Activated CD8-positive, alpha-beta T cell treated with anti-CD3 and anti-CD28 coated beads for 36 hours (primary cell): ENCODE results near the gene C1QBP. TPM values are rescaled to one million over a fixed set of nuclear protein-coding genes. Genes with fewer than 3 reads are reported as not detected.
"Not testable (repeated sequence)": the region's sequence is repeated elsewhere in the genome, so short reads cannot be mapped to it uniquely, and the experiment has no call there.

Source experiments
- ATAC-seq: fragments of 200-7000 bp; cut with Tn5 transposase; one replicate; pipeline ENCODE4 v1.10.0; 2021; ENCODE audit warnings: mild to moderate bottlenecking, moderate library complexity
- CTCF ChIA-PET: fragments of 350-600 bp; sonication (Branson Sonifier 250); formaldehyde crosslinking; loops from one replicate; lab custom pipeline; 2021; ENCODE audit warnings: antibody characterized with exemption; lab: Charles Lee
- POLR2A ChIA-PET: fragments of 350-600 bp; sonication (Branson Sonifier 250); formaldehyde crosslinking; loops from one replicate; lab custom pipeline; 2021; ENCODE audit warnings: antibody characterized with exemption; lab: Charles Lee
- DNase-seq: peaks from one replicate; pipeline ENCODE4 v3.0.0-alpha.2; 2020
- H3K27ac Mint-ChIP-seq: one replicate; pipeline ENCODE4 v1.8.0; 2021; ENCODE audit warnings: mild to moderate bottlenecking, mixed read lengths
- H3K27me3 Mint-ChIP-seq: one replicate; pipeline ENCODE4 v1.8.0; 2021; ENCODE audit warnings: mixed read lengths
- H3K36me3 Mint-ChIP-seq: one replicate; pipeline ENCODE4 v1.8.0; 2021; ENCODE audit warnings: low read depth, mixed read lengths
- H3K4me1 Mint-ChIP-seq: one replicate; pipeline ENCODE4 v1.8.0; 2021; ENCODE audit warnings: low read depth, mixed read lengths
- H3K4me3 Mint-ChIP-seq: one replicate; pipeline ENCODE4 v1.8.0; 2021; ENCODE audit warnings: mild to moderate bottlenecking, moderate library complexity, mixed read lengths
- H3K9me3 Mint-ChIP-seq: one replicate; pipeline ENCODE4 v1.8.0; 2021; ENCODE audit warnings: mixed read lengths
- CTCF ChIP-seq: fragments of 200-600 bp; IDR thresholded peaks from one replicate; pipeline ENCODE4 v1.8.0; 2022; ENCODE audit warnings: antibody characterized with exemption, mild to moderate bottlenecking
- intact Hi-C: fragments of 100-400 bp; cut with micrococcal nuclease; formaldehyde crosslinking; loops from one replicate; pipeline ENCODE4 v1.10.0; 2022
- total RNA-seq, 2 experiments: library from RNA; stranded (reverse); gene quantifications; one replicate each; pipeline ENCODE4 v1.2.3, GENCODE V29; 2021

C1QBP gene
- total RNA-seq, 2 experiments from 2014 or later, result 463 to 470 TPM

GRCh38 chr17:5434984-5435383 lies 4.0 kb downstream of the C1QBP start:
- TF ChIP-seq CTCF, result no peak
- no peak for ATAC-seq
- peak overlapping the region; percentile 26 for H3K4me3 Mint-ChIP-seq
- peaks cover 71% of the 10 kb centered on the region for H3K36me3 Mint-ChIP-seq
- peak overlapping the region; percentile 69 for H3K27ac Mint-ChIP-seq
- no peaks in the 10 kb centered on the region for H3K27me3 Mint-ChIP-seq
- H3K4me1 Mint-ChIP-seq, result peaks cover 38% of the 10 kb centered on the region
- no peak for DNase-seq
- CTCF ChIA-PET, result no interaction called here
- POLR2A ChIA-PET, result interaction anchor here (0.8 to 1.3 kb wide), 4 partner anchors 10 to 29 kb away, joined by 3 to 7 read pairs (median 3); no protein-coding TSS in a partner anchor
- no peaks in the 10 kb centered on the region for H3K9me3 Mint-ChIP-seq
- intact Hi-C loops, result no loop called here

GRCh38 chr17:5431949-5432556 lies 6.9 kb downstream of the C1QBP start:
- Mint-ChIP-seq H3K27ac (peak overlapping the region; percentile 75), H3K36me3 (peaks cover 64% of the 10 kb centered on the region), H3K9me3 (no peaks in the 10 kb centered on the region), H3K4me3 (no peak overlapping the region), H3K4me1 (peaks cover 26% of the 10 kb centered on the region), H3K27me3 (no peaks in the 10 kb centered on the region)
- no peak for ATAC-seq
- POLR2A ChIA-PET, result interaction anchor here (1.1 to 2.2 kb wide), 5 partner anchors 9 to 55 kb away, joined by 3 to 7 read pairs (median 5); partner anchors contain the start of genes NUP88 and RPAIN
- DNase-seq, result no peak
- CTCF ChIA-PET, result interaction anchor here (0.7 to 1.4 kb wide), 2 partner anchors 9 kb away, joined by 3 to 6 read pairs; no protein-coding TSS in a partner anchor
- no peak for TF ChIP-seq CTCF
- intact Hi-C loops, result no loop called here

GRCh38 chr17:5431234-5431633 lies 7.7 kb downstream of the C1QBP start:
- CTCF ChIA-PET, result interaction anchor here (7.7 kb wide), 1 partner anchor 8 kb away, joined by 68 read pairs; the partner anchor contains the start of gene C1QBP
- H3K9me3 Mint-ChIP-seq, ATAC-seq, intact Hi-C loops, H3K27me3 Mint-ChIP-seq, DNase-seq, H3K4me3 Mint-ChIP-seq: not testable (repeated sequence)
- Mint-ChIP-seq H3K27ac (peak overlapping the region; percentile 75), H3K36me3 (peaks cover 57% of the 10 kb centered on the region), H3K4me1 (peaks cover 20% of the 10 kb centered on the region)
- POLR2A ChIA-PET, result interaction anchor here (0.8 to 1.2 kb wide), 4 partner anchors 8 to 14 kb away, joined by 3 to 4 read pairs (median 3); partner anchors contain the start of genes C1QBP and NUP88

- Mint-ChIP-seq H3K9me3 (no peaks in the 10 kb centered on the region), H3K27me3 (no peaks in the 10 kb centered on the region), H3K4me3 (no peak overlapping the region), H3K4me1 (peaks cover 18% of the 10 kb centered on the region), H3K36me3 (peaks cover 57% of the 10 kb centered on the region), H3K27ac (peak overlapping the region; percentile 75)
- DNase-seq, result no peak
- ChIA-PET CTCF (interaction anchor here (7.7 kb wide), 1 partner anchor 8 kb away, joined by 68 read pairs; the partner anchor contains the start of gene C1QBP), POLR2A (interaction anchor here (0.6 to 1.2 kb wide), 6 partner anchors 9 to 251 kb away, joined by 3 to 4 read pairs (median 3); partner anchors contain the start of genes C1QBP and NUP88)
- ATAC-seq, result peak; percentile 45
- no peak for TF ChIP-seq CTCF
- intact Hi-C loops, result no loop called here
Observed at GRCh38 chr17:5430413-5430999, 8.4 kb downstream of the C1QBP start.

- intact Hi-C loops, result no loop called here
- Mint-ChIP-seq H3K27me3 (no peaks in the 10 kb centered on the region), H3K9me3 (no peaks in the 10 kb centered on the region), H3K27ac (peak overlapping the region; percentile 43), H3K4me3 (no peak overlapping the region), H3K4me1 (peaks cover 15% of the 10 kb centered on the region), H3K36me3 (peaks cover 53% of the 10 kb centered on the region)
- no peak for TF ChIP-seq CTCF
- no peak for ATAC-seq
- ChIA-PET CTCF (interaction anchor here (7.7 kb wide), 1 partner anchor 9 kb away, joined by 68 read pairs; the partner anchor contains the start of gene C1QBP), POLR2A (interaction anchor here (0.7 to 2.7 kb wide), 6 partner anchors 9 to 38 kb away, joined by 3 to 9 read pairs (median 4); partner anchors contain the start of genes C1QBP, NUP88 and RPAIN)
- DNase-seq, result no peak
Observed at GRCh38 chr17:5429191-5429887, 9.6 kb downstream of the C1QBP start.
